Measurements from ENCODE around the gene COL4A6.

Gene COL4A6

GRCh38 chrX:108209006-108209554, 229.1 kb downstream of the COL4A6 start:
- DNase-seq = no peak

- no peak for DNase-seq
Measured at GRCh38 chrX:108203540-108203939, 234.7 kb downstream of the COL4A6 start.

GRCh38 chrX:108199691-108200090, 238.5 kb downstream of the COL4A6 start:
- peak; percentile 65 for DNase-seq

GRCh38 chrX:108199041-108199440, 239.2 kb downstream of the COL4A6 start:
- no peak for DNase-seq

GRCh38 chrX:108198420-108198819, 239.8 kb downstream of the COL4A6 start:
- no peak for DNase-seq

- no peak for DNase-seq
Measured at GRCh38 chrX:108186811-108187210, 251.4 kb downstream of the COL4A6 start.

DNA sequence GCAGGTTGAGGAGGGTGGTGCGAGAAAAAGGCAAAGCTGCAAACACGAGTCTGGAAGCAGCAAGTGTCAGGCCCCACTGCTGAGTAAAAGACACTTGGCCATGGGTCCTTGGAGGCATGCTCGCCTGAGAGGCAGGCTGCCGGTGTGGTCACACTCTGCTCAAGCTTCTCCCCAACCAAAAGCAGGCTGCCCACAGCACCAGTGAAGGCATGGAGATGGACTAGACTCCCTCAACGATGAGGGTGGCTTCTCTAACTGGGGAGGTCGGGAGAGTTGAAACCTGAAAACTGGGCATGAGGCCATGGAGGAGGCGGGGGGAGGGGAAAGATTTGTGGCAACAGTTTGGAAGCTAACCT, 260.1 kb downstream of the COL4A6 start:
- DNase-seq = no peak

DNA sequence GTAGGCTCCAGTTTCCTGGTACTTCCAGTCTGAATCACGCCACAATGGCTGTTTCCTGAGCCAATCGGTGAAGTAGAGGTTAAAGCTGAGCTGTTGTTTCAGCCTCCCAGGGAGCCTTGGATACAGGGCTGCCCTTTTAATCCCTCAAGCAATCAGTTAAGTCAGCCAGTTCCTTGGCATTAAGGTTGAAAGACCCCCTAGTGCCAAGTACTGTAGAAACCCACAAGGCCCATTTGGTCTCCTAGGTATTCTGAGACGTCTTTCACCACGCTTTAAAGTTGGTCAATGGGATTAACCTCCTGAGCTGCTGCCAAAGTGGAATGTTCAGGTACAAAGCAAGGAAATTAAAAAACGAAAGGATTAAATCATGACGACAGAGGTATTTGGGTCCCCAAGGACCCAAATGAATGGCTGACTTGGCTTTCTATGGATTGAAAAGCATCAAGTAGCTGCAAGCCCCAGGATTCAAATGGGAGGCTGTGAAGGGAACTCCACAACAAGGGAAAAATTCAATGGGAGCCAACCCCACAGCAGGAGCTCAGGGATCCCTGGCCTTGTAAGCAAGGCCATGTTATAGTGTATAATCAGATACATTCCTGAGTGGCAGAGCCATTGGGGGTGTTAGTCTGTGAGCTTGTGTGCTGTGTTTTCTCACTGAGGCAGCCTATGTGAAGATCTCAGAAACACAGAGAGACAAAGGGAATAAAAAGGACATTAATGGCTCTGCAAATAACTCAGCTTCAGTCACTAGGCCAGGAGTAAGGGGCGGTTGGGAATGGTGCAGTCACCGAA, 260.7 kb downstream of the COL4A6 start:
- peak; percentile 8 for DNase-seq

- DNase-seq = no peak
Measured at GRCh38 chrX:108173874-108174273, 264.3 kb downstream of the COL4A6 start.

DNA sequence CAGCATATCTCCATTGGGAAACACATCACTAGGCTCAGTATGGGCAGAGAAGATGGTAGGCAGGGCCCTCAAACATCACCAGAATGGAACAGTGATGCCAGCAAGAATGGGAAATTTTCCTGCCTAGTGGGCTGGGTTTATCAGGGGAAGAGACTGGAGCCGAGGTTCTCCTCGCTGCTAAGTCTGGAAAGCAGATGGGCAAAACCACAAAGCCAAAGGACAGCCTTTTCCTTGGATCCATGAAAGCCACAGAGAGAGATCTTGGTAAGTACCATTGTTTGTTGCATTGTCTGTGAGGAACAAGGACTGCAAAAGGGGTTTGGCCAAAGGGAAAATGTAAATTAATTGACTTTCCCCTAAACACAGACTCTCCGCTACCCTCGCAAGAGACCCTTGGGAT, 266.6 kb downstream of the COL4A6 start:
- no peak for DNase-seq

GRCh38 chrX:108169768-108170167, 268.5 kb downstream of the COL4A6 start:
- DNase-seq = no peak

DNA sequence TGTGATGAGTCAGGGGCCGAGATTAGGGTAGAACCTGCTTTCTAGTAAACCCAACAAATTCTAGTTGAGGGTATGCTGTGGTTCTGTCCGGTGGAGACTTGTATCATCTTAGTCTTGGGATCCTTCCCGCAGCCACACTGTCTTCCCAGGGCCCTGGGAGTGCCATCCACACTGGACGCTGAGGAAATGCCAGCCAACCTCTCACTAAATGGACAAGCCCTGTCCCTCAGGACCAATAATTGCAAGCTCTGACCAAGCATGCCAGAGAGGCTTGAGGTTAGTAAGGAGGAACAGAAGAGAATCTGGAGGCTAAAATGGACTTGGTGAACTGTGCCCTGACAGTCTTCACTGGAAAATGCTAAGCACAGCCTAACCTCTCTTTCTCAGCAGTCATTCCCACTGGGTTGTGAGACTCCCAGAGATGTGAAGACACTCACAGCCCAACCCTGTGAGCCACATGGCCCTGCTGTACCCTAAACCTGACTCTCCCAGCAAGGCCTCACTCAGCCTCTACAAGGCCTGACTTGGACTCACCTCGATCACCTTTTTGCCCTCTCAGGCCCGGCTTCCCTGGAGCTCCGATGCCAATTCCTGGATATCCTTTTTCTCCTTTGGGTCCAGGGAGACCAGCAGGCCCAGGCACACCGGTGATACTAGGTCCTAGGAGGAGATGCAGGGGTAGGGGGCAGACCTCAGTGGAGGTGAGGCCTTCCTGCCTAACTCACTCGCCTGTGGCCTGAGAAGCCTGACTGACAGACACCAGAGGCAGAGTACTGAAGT, 269.1 kb downstream of the COL4A6 start:
- no peak for DNase-seq

GRCh38 chrX:108167211-108167872, 270.9 kb downstream of the COL4A6 start:
- peak; percentile 9 for DNase-seq

DNA sequence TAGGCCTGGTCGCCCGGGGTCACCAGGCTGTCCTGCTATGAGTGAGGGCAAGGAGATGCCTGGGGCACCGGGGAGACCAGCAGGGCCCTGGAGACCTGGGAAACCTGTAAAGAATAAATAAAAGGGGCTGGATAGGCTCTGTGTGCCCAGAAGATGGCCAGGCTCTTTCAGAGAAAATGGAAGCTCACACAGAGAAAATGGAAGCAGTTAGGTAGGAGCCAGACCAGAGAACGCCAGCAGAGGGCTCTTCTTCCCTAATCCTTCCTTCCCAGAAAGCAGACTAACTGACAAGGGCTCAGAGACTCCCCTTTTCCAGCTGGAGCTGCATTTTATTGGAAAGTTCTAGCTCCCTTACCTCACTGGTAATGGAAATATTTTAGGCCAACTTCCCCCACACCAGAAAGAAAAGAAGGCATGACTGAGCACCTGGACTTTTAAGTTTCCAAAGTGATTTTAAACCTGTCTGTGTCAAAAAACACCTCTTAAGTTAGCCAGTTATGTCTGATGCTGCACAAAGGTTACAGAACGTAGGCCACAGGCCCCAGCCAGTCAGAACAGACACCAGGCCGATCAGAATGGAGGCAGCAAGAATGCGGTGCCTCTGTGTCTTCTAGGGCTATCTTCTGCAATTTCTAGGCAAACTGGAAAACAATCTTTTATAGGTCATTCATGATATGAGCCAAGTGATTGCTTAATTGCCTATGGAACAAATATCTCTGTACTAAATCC, 272.7 kb downstream of the COL4A6 start:
- peak; percentile 49 for DNase-seq

DNA sequence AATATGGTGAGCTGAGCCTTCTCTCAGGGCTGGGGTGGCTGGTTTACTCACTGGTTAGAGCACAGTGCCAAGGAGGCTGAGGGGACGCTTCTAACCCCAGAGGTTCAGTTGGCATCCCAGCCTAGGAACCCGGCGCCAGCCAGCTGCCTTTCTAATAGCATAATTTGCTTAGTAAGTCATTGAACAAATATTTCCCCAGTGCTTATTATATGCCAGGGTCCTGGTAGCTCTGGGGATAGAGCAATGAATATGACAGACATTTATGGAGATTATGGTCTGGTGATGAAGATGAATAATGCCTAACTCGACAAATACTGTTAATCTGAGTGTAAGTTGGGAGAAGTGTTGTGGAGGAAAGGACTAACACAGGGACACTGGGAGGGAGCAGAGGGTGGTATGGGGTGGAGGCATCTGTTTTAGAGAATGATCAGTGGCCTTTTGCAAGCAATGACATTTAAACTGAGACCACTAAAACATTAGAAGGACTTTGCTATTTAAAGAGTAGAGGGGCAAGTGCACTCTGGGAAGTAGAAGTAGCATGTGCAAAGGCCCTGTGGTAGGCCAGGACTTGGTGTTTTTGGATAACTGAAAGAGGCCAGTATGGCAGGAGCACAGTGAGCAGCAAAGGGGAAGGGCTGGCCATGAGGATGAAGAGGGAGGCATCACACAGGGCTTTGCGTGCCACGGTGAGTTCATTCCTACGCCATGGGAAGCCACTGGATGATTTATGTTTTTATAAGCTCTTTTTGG, 274.7 kb downstream of the COL4A6 start:
- peak; percentile 64 for DNase-seq

DNA sequence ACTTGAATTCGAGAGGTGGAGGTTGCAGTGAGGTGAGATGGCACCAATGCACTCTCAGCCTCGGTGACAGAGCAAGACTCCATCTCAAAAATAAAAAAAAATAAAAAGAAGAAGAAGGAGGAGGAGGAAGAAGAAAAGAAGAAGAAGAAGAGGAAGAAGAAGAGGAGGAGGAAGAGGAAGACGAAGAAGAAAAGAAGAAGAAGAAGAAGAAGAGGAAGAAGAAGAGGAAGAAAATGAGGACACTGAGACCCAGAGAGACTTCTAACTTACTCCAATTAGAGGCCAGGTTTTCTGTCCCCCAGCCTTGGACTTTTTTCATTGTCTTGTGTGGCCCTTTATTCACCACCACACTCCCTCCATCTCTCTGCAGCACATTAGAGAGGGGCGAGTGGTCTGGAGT, 276.0 kb downstream of the COL4A6 start:
- DNase-seq = no peak

DNA sequence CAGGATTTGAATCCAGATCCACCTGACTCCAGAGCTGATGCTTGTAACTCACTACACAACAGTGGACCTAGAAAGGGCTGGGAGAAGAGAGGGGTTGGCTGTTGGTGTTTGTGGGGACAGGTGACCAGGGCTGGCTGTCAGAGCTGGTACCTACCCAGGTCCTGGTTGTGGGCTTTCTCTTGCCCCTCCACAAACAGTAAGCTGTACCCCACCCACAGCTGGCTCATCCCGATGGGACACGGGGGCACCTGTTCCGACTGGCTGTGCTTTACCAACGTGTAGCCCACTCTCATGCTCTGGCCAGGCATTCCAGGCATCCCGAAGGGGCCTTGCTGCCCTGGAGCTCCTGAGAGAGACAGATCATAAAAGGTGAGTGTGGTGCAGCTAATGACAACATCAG, 277.9 kb downstream of the COL4A6 start:
- no peak for DNase-seq

- DNase-seq = no peak
Measured at GRCh38 chrX:108159028-108159670, 279.1 kb downstream of the COL4A6 start.

- DNase-seq = no peak
Measured at GRCh38 chrX:108157628-108158027, 280.6 kb downstream of the COL4A6 start.

DNA sequence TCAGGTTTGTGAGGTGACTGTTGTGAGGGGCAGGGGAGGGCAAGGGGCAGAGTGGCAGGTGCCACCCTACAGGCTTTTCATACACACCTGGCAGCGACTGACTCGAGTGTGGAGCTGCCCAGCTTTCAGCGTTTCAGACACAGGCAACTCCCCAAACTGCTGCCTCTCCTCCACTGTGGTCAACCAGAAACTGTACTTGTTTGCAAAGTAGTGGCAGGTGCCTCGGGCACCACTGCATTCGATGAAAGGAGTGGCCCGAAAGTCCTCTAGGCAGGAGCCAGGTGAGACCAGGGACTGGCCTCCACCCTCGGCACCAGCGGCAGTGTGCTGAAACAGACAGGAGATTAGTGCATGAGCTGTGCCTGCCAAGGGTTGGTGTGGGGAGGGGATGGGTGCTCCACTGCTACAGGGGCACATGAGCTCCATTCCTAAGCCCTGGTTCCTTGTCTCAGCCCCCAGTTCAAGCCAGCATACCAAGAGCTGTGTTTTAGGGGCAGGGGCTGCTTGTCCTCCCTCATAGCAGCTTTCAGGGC, 281.2 kb downstream of the COL4A6 start:
- no peak for DNase-seq

GRCh38 chrX:108156082-108156481, 282.1 kb downstream of the COL4A6 start:
- no peak for DNase-seq
